Left hindlimb (tissue), 1 donor: Measurements from ENCODE around the gene STIMATE.

Experiments
- DNase-seq: peaks from one replicate; pipeline ENCODE4 v3.0.0-alpha.2; 2018

Gene STIMATE

DNA sequence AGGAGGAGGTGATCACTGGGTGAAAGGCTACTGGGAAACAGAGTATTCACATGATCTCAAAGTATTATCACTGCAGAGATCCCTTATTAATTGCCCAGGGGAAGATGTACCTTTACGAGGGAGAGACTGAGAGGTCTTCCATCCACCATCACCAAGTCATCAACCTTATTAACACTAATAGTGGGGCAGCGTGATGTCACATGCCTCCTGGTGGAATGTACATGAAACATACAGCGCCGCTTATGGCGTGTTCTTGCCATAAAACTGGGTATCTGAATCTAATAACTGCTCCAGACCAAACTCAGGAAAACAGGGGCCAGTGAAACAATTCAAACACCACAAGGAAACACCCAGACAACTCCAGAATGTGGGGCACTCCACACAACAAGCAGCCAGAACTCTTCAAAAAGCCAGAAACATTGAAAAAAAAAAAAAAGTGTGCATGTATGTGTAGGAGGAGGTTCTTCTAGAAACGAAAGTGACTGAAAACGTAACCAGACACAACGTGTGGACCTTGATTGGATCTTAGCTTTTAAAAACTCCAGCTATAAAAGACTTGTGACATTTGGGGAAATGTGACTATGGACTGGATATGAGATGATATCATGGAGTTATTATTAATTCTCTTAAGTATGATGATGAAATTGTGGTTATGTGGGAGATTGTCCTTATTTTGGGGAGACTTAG, 4.6 kb downstream of the STIMATE start:
- no peak for DNase-seq

DNA sequence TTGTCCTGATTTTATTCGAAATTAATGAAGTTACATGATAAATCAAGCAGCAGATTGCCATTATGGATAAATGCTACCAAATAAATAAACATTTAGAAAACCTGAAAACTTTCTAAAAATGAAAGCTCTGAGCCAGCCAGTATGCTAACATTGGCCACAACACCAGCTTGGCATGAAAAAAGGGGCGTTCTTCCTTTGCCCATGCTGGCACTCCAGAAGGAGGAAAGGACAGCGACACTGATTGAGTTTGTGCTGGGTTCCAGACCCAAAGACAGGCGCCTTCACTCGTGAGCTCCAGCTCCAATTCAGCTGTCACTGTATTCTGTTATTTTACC, 5.1 kb downstream of the STIMATE start:
- no peak for DNase-seq

DNA sequence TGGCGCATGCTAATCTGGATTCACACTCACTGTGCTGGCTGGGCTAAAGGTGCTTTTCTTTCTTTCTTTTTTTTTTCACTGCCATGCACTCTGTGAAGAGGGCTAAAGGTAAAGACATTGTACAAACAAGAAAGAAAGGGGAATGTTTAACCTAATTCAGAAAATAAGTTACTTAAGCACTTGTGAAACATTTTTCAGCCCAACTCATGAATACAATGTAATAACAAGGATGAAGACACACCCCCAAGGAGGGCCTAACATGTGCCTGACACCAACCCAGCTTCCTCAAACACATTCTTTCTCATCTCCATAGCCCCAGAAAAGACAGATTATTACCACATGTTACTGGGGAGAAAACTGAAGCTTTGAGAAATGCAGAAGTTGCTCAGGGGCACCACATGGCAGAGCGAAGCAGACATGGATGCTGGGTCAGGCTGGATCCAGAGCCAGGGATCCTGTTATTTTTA, 5.7 kb downstream of the STIMATE start:
- DNase-seq, result no peak

DNA sequence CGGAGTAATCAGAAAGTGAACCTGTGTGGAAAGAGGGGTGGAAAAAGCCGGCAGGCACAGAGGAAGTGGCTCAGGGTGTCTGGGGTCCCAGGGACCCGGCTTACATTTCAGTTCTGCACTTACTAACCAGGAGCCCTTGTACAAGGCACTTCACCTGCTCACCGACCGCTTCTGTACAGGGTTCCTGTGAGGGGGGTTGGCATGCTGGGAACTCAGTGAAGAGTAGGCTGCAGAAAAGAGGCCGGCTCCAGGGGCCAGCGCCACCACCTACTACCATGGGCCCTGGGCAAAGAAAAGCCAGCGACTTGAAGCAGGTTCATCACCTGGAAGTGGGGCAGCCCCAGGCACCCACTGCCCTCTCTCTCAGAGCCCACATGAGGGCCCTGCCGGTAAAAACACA, 6.2 kb downstream of the STIMATE start:
- no peak for DNase-seq

DNA sequence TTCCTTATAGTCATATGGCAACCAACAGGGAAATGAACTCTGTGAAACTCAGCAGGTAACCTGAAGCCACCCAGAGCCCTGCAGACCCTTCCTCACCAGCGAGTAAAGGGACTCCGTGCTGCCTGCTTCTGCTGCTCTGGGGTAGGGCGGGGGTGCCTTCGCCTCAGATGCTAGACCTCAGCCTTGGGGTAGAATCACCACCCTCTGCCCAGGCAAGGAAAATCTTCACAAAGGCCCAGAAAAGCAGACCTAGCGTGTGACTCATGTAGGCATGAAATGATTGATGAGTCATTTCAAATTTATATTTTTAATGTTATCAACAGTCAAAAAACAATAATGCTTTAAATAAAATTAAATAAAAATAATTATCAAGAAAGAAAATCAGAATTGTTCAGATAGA, 6.6 kb downstream of the STIMATE start:
- no peak for DNase-seq

DNA sequence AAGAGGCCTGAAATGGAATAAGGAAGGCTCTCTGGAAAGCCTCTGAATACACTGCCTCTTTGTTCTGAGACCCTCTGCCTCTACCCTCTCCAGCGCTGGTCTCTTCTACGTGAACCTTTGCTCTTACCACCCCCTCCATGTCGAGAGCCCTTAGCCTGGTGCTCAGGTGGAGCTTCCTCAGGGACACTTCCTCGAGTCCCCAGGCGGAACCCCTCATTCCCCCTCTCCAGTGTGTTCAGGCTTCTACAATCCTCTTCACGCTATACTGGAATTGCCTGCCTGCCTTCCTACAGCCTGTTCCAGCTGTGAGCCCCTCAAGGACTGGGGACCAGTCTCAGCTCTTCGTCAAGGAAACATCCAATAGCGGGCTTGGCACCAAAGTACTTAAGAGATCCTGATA, 7.4 kb downstream of the STIMATE start:
- DNase-seq, result no peak

DNA sequence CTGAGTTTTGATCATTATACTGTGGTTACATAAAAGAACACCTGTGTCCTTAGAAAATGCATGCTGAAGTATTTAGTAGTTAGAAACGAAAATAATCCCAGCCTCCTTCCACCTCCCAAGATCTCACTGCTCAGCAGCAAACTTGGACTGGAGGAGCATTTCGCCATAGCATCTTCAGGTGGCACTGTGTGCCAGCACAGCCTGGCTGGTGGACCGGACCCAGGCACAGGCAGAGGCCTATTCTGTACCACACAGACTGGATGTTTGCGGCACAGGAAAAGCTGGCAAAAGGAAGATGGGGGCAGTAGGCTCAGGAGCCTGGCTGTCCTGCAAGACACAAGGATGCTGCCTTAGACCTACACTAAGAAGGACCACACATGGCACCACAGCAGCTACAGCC, 10.2 kb downstream of the STIMATE start:
- no peak for DNase-seq

DNA sequence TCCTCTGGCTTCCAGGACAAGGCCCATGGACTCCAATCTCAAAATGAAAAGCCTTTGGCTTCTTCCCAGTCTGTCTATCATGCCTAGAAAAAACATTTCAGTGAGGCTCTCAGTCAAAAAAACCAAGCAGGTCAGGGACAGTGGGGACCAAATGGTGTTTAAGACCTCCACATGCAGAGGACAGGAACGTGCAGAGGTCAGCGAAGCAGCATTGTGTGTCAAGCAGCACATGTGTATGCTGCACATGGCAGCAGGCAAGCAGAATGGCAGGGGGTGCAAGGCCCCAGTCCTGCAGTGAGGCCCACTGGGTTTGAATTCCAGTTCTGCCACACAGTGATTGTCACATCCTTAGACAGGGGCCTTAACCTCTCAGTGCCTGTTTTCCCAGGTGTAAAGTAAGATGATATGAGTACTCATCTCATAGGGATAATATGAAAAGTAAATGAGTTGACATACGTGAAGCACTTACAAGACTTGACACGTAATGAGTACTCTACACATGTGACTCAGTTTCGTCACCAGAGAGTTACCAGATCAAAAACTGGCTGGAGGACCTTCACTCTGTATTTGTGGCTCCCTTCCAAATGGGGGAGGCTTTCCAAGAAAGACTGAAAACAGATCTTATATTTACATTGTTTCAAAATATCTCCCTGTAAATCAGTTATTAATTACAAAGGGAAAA, 11.2 kb downstream of the STIMATE start:
- no peak for DNase-seq

DNA sequence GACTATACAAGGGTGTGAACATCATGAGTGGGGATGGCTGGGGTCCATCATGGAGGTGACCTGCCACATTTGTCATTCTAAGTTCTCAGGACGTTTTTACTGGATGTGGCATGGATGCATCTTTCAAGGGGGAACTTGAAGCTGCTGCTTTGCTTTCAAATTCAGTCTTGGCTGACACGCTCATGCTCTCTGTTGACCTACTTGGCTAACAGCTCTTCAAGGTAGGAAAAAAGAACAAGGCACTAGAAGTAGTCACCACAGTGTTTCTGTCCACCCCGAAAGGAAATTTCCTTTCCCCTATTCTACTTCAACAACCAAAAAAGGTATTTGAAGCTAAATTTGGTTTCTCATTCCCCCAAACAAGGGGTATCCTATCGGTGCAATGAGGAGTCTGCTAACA, 15.0 kb downstream of the STIMATE start:
- no peak for DNase-seq

DNA sequence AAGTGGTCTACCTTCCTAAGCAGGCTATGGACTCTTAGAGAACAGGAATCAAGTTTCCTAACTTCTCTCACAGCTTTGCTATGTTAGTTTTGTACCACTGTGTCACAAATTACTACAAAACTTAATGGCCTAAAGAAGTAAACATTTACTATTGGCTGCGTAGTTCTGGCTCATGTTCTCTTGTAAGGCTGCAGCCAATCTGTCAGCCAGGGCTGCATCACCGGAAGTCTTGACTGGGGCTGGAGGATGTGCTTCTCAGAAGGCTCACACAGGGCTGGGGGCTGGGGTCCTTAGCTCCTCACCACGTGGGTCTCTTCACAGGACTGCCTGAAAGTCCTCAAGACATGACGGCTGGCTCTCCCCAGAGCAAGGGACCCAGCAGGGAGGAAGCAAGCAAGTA, 15.5 kb downstream of the STIMATE start:
- DNase-seq, result no peak

DNA sequence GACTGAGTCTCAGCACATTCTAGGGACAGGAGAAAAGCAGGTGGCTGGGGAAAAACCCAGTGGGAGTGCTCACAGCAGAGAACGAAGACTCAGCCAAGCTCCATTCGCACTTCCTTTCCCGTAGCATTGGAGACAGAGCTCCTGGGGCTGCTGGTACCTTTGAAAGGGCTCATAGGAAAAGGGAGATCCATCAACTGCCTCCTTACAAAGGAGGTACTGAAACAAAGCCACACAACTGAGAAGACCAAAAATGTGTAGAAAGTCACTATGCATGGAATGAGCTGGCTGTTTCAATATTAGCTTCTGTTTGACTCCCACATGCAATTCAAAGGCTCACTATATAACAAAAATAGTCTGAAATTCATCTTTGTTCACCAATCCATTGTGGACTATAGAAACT, 16.9 kb downstream of the STIMATE start:
- DNase-seq, result no peak

DNA sequence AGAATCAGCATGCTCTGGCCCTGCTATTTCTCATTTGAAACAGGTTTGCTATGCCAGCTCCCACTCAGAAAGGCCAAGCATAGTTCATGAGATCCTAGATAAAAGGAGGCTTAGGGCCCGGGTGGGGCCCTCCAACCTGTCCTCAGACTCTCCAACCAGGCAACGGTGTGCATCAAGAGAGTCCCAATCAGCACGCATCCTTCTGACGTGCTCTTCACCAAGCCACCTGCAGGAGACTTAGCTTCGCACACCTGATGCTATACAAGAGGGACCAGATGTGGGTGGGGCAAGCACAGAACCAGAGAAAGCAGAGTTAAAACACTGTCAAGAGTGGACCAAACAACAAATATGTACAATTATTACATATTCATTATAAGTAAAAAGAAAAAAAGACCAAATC, 17.3 kb downstream of the STIMATE start:
- no peak for DNase-seq

DNA sequence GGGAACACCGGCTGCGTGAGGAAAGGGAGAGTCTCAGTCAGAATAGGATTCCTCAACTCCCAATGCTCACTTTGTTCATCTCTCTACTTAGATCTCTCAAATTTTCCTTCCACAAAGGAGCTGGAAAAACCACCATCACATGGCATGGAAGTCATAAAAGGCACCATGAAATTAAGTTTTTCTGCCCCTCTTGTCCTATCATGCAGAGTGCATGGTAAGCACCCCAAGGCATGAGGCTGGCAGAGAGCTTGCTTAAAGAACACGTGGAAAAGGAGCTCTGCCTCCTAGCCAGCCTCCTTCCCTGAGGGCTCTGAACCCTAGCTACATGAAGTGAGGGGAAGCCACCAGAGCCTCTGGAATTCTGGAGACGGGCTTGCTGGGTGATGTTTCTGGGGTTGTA, 17.8 kb downstream of the STIMATE start:
- no peak for DNase-seq

DNA sequence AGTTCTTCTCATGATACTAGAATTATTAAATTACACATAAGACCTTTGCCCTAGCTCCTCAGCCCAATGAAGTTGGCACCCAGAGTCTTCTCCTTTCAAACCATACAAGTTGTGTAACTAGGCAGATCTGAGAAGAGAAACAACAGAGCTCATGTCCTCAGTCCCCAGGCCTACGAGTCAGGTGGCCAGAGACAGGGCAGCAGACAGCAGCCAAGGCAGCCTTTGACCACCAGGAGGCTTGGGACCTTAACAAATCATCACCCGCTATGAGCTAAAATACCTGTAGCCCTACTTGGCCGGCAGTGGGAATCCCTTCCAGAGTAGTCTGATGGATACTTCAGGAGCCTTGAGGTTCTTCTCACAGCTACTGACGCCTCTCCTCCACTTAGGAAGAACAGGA, 18.3 kb downstream of the STIMATE start:
- DNase-seq, result no peak

DNA sequence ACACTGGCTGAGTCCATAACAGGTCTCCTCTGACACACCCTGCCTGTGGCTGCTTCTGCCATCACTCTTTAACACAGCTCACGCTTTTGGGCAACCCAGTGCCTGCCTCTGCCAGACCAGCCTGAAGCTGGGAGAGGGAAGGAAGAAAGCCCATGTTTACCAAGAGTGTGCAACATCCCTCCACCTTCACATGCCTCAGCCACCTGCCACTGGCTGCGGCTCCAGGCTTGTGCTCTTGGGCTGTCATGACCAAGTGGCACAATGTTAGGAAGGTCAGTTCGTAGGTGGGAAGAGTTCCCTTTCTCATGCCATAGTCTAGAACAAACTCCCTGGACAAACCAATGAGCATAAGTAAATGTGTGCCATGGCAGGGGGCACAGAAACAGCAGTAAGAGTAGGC, 20.3 kb downstream of the STIMATE start:
- no peak for DNase-seq

DNA sequence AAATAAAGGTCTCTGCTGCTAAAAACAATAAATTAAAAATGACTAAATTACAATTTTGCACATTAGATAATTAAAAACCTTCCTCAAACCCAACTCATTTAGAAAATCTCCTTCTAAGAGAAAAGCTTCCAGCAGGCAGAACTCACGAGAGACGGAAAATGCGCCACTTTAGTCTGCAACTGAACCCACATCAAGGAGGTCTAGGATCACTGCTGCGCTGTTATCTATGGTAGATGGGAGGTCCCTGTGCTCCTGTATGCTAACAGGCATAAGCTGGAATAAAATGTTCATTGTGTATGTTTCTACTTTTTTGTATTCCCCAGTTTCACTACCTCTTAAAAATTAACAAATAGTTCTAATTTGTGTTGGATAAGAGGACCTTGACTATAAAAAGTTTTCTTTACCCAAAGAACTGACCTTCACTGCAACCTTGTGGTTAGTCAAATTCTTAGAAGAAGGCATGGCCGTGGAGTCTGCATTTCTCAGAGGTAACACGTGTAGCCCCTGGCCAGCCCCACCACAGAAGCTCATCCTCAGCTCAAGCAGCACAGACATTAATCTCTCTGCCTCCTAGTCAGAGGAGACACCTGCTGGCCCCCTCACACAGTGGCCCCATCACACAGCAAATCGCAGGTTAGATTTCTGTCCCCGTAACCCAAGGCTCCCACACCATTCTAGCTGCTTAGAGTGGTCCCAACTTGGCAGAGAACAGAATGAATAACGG, 22.3 kb downstream of the STIMATE start:
- no peak for DNase-seq

DNA sequence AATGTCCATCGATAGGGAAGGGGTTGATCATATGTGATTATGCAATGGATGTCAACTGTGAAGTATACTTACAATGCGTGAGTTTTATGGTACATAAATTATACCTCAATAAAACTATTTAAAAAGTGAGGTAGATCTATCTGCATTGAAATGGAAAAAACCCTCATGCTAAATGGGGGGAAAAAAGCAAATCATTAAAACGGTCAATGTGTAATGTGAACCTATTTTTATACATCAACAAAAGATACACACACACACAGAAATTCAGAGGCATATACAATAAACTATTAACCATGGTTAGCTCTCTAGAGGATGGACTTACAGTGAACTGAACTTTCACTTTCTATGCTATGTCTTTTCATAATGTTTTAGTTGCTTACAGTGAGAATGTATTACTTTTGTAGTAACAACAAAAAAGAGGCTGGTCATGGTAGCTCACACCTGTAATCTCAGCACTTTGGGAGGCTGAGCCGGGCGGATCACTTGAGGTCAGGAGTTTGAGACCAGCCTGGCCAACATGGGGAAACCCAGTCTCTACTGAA, 23.1 kb downstream of the STIMATE start:
- DNase-seq, result no peak

DNA sequence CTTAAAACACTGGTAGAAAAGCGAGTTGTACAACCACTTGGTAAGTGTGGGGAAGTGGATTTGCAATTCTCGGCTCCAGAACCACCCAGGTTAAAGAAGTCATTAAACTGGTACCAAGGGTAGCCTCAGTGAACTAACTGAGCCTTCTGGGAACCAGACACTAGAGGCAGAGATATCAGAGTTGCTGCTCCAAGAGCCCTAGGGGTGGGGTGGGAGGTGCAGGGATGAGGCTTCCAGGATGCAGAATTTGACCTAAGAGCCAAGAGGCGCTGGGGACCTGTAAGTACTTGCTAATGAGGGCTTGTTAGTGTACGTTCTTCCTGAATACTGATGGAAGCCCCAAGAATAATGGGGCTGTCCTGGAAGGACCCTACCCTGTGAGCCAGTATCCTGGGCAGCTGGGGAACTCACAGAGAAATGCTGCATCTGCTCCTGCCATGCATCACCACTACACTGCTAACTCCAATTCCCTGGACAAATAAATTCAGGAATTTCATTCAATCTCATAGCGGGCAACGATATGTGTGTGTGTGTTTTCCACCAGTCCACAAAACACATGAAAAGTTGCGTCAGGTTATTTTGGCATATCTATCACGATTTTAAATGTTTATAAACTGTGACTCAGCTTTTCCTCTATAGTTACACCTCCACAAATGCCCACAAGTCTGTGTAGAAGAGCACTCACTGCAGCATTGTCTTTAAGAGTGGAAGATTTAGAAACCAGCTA, 23.8 kb downstream of the STIMATE start:
- DNase-seq, result no peak

DNA sequence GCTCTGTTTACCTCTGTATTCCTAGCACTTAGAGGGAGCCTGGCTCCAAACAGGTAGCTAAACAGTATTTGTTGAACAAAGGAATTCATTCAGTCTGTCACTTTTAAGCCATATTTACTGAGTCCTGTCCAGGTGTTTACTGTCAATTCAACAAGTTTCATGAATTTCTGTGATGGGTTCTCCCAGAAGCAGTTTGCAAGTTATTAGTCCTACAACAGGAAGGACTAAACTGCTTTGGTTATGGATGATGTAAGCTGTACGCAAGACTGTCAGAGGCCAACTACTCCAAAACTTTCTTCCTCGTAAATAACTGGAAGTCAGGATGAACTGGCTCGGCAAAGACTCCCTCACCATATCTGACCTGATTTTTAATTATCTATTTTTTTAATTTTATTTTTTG, 25.1 kb downstream of the STIMATE start:
- no peak for DNase-seq

DNA sequence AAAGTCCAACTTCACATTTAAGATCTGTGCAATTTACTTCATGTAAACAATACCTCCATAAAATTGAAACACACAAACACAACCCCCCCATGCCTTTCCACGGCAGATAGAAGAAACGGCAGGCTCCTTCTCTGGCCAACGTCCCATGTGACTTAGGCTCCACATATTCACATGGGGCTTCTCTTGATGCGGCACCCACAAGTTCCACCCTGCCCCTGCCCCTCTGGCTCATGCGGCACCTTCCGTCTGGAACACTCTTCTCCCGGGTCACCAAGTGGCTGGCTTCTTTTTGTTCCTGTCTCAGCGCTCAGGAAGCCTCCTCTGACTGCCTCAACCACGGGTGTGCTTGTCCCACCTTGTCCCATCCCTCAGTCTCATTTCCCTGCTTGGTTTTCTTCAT, 25.6 kb downstream of the STIMATE start:
- no peak for DNase-seq

DNA sequence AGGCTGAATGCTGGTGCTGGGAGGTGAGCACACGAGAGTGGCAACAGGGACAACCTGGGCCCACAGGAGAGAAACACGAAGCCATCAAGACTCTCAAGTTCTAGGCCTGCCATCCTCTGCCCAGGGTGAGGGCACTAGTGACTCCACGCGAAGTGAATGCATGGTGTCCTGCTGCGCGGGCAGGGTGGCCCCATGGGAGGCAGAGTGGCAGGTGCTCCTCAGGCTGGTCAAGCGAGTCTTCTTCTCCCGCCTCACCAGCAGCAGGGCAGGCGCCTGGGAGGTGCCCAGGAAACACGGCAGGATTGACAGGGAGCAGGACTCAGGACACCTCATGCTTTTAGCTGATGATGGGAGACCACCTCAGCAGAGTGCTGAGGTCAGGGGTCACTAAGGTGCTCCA, 26.9 kb downstream of the STIMATE start:
- DNase-seq, result no peak

DNA sequence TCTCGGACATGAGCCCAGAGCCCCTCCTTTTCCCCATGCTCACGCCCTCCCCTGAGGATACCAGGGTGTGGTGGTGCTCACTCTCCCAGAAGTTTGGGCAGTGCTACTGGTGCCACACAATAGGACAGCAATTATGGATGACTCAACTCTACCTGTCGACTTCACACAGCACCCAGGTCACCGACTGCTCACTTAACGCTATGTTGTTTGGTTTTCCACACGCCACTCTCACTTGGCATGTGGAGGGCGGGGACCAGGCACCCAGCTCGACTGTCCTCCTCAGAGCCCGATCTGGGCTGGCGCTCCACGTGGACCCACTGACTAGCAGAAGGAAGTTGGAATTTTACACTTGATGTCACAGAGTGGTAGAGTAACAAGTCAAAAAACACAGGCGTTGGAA, 30.9 kb downstream of the STIMATE start:
- DNase-seq, result no peak

DNA sequence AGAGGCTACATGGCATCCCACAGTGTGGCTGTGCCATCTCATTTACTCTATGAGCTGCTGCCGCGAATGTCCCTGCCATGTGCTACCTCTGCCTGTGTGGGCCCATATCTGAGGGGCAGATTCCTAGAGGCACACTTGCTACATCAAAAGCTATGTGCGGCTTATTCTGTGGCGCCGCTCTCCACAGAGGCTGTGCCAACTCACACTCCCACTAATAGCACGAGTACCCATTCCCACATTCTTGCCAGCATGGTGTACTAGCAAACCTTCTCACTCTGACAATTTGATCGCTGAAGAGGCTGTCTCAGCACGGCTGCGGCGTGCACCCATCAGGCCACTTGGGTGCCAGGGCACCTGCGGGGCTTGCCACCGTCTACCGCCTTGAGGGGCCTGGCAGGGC, 31.4 kb downstream of the STIMATE start:
- DNase-seq, result no peak

DNA sequence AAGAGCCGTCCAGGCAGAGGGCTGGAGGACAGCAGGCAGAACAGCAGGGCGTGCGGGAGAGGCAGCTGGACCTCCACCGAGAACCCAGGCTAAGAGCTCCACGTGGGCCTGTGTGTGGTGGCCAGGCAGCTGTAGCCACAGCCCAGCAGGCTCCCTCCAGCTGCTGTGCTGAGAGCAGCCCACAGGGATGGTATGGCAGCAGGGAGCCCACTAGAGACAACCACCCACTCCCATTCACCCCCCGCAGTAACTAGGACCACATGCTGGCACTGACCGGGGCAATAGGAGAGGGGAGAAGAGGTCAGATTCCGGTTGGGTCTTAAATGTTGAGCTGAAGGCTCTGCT, 37.0 kb downstream of the STIMATE start:
- DNase-seq, result no peak
